Measurements from ENCODE around the gene PTCSC3.

- TF ChIP-seq CTCF (conservative IDR thresholded peaks at IDR 0.05; ENCODE audit: low read depth, low read length) (no peak), EZH2 (IDR thresholded peaks at IDR 0.05; ENCODE audit: low read length, unreplicated experiment) (no peak), EZH2phosphoT487 (IDR thresholded peaks at IDR 0.05; ENCODE audit: borderline replicate concordance, low read length) (no peak)
These were observed 9.1 kb downstream of the PTCSC3 start for GRCh38 chr14:36167431-36167830.
